Neural cell (in vitro differentiated cells): Measurements from ENCODE around the gene METTL26. TPM values are rescaled to one million over a fixed set of nuclear protein-coding genes. Genes with fewer than 3 reads are reported as not detected.

Source experiments
- H2AFZ ChIP-seq: fragments of 200-600, 300-800 bp; sonication (generic), shearing (Covaris generic); 2 replicates; pipeline ENCODE4 v1.6.0; 2014; ENCODE audit warnings: low read depth, mild to moderate bottlenecking, antibody characterized with exemption, low read length, moderate library complexity
- H3F3A ChIP-seq: fragments of 200-600 bp; shearing (Covaris generic); 2 replicates; pipeline ENCODE4 v1.6.1; 2016; ENCODE audit warnings: mild to moderate bottlenecking, moderate library complexity, mixed read lengths, antibody characterized with exemption, low read length; ENCODE audit not compliant: insufficient read depth, poor library complexity, severe bottlenecking
- H3K27ac ChIP-seq: fragments of 200-600, 300-800 bp; sonication (generic), shearing (Covaris generic); 2 replicates; pipeline ENCODE4 v1.5.1; 2014; ENCODE audit warnings: mild to moderate bottlenecking, low read length, moderate library complexity
- H3K27me3 ChIP-seq: fragments of 300-800, 200-600 bp; sonication (generic), shearing (Covaris generic); 2 replicates; pipeline ENCODE4 v1.6.0; 2014; ENCODE audit warnings: mild to moderate bottlenecking, low read depth, low read length, moderate library complexity; ENCODE audit not compliant: insufficient read depth
- H3K36me3 ChIP-seq: fragments of 300-800, 200-600 bp; sonication (generic), shearing (Covaris generic); 2 replicates; pipeline ENCODE4 v1.5.1; 2014; ENCODE audit warnings: mild to moderate bottlenecking, antibody characterized with exemption, low read length, moderate library complexity; ENCODE audit not compliant: insufficient read depth
- H3K4me2 ChIP-seq: fragments of 300-800, 200-600 bp; sonication (generic), shearing (Covaris generic); 2 replicates; pipeline ENCODE4 v1.6.0; 2014; ENCODE audit warnings: mild to moderate bottlenecking, low read length
- H3K4me3 ChIP-seq: fragments of 300-800, 200-600 bp; sonication (generic), shearing (Covaris generic); 2 replicates; pipeline ENCODE4 v1.5.1; 2014; ENCODE audit warnings: mild to moderate bottlenecking, low read length, moderate library complexity
- H3K79me2 ChIP-seq: fragments of 200-600 bp; shearing (Covaris generic); replicated peaks from 2 replicates; pipeline ENCODE4 v1.6.0; 2014; ENCODE audit warnings: mild to moderate bottlenecking, low read length, moderate library complexity; ENCODE audit not compliant: insufficient read depth
- H3K9ac ChIP-seq: fragments of 300-800, 200-600 bp; sonication (generic), shearing (Covaris generic); 2 replicates; pipeline ENCODE4 v1.6.1; 2016; ENCODE audit warnings: mild to moderate bottlenecking, low read length, mixed read lengths
- H3K9me2 ChIP-seq: fragments of 200-600 bp; shearing (Covaris generic); 2 replicates; pipeline ENCODE4 v1.6.1; 2016; ENCODE audit warnings: mild to moderate bottlenecking, low read length, mixed read lengths; ENCODE audit not compliant: insufficient read depth
- H3K9me3 ChIP-seq: fragments of 200-600, 300-800 bp; sonication (generic), shearing (Covaris generic); 2 replicates; pipeline ENCODE4 v1.6.1; 2016; ENCODE audit warnings: mild to moderate bottlenecking, mixed run types, low read length, moderate library complexity, mixed read lengths
- H4K20me1 ChIP-seq: fragments of 200-600 bp; shearing (Covaris generic); 2 replicates; pipeline ENCODE4 v1.6.1; 2016; ENCODE audit warnings: mild to moderate bottlenecking, mixed run types; ENCODE audit not compliant: insufficient read depth
- EP300 ChIP-seq: fragments of 450-650 bp; conservative IDR thresholded peaks from 2 replicates; pipeline ENCODE4 v1.6.1; 2014; ENCODE audit warnings: antibody characterized with exemption, mild to moderate bottlenecking, moderate library complexity; ENCODE audit not compliant: poor library complexity, severe bottlenecking
- EZH2 ChIP-seq: fragments of 200-600, 300-800 bp; shearing (Covaris generic), sonication (generic); IDR thresholded peaks from 2 replicates; pipeline ENCODE4 v1.6.1; 2014; ENCODE audit warnings: antibody characterized with exemption, low read length, borderline replicate concordance, mild to moderate bottlenecking; ENCODE audit not compliant: insufficient read depth, poor library complexity, severe bottlenecking
- MXI1 ChIP-seq: fragments of 450-650 bp; conservative IDR thresholded peaks from 2 replicates; pipeline ENCODE4 v1.6.1; 2014; ENCODE audit warnings: antibody characterized with exemption, mild to moderate bottlenecking; ENCODE audit not compliant: poor library complexity, severe bottlenecking
- POLR2AphosphoS5 ChIP-seq: IDR thresholded peaks from 2 replicates; pipeline ENCODE4 v1.6.1; 2012
- RAD21 ChIP-seq: fragments of 450-650 bp; conservative IDR thresholded peaks from 2 replicates; pipeline ENCODE4 v1.6.1; 2014; ENCODE audit warnings: antibody characterized with exemption, mild to moderate bottlenecking, moderate library complexity
- SMC3 ChIP-seq: fragments of 450-650 bp; conservative IDR thresholded peaks from 2 replicates; pipeline ENCODE4 v1.6.1; 2014; ENCODE audit warnings: antibody characterized with exemption, mild to moderate bottlenecking, moderate library complexity; ENCODE audit not compliant: poor library complexity
- TAF1 ChIP-seq: IDR thresholded peaks from 2 replicates; pipeline ENCODE4 v1.6.1; 2012; ENCODE audit warnings: low read depth
- polyA plus RNA-seq: library from polyadenylated mRNA; depleted of rRNA; stranded (reverse); fragments of >200 nt; gene quantifications from 2 replicates; pipeline ENCODE4 v1.2.3, GENCODE V29; 2014
- TF ChIP-seq, protein P1 (sequence below): fragments of 450-650 bp; IDR thresholded peaks from 2 replicates; pipeline ENCODE4 v1.5.1; 2014; ENCODE audit warnings: antibody characterized with exemption, mild to moderate bottlenecking, moderate library complexity; ENCODE audit not compliant: poor library complexity, severe bottlenecking
- TF ChIP-seq, protein P2 (sequence below): IDR thresholded peaks from 2 replicates; pipeline ENCODE4 v1.6.1; 2012; ENCODE audit warnings: borderline replicate concordance

Gene METTL26
- polyA plus RNA-seq, 1 donor from 2014 or later: 127 TPM

DNA sequence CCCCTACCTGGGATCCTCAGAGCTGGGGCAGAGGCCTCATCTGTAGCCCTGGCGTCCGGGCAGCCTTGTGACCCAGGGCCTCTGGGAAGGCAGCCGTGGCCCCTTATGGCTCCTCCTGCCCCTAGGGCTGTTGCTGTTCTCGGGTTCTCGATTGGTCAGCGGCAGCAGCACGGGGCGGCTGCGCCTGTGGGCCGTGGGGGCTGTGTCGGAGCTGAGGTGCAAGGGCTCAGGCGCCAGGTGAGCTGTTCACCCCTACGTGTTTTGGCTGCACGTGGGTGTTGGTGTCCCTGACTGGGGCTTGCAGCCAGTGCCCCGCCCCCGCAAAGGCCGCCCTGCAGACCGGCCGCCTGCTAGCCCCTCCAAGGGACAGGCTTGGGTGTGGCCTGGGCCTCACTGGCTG lies 26.0 kb upstream of the METTL26 start:
- Histone ChIP-seq H3K9me2 (no peaks in the 10 kb centered on the region), H3K9ac (no peak overlapping the region), H3K79me2 (no peaks in the 10 kb centered on the region), H3K4me2 (no peak overlapping the region), H3K27ac (no peak overlapping the region), H3K27me3 (no peaks in the 10 kb centered on the region), H4K20me1 (no peaks in the 10 kb centered on the region), H3K36me3 (no peaks in the 10 kb centered on the region), H3K9me3 (no peaks in the 10 kb centered on the region), H2AFZ (no peak overlapping the region), H3F3A (no peaks in the 10 kb centered on the region), H3K4me3 (no peak overlapping the region)
- TF ChIP-seq MXI1: no peak
- TF ChIP-seq EP300: no peak
- no peak for TF ChIP-seq TAF1
- TF ChIP-seq RAD21: no peak
- no peak for TF ChIP-seq EZH2
- TF ChIP-seq SMC3: no peak
- TF ChIP-seq, protein P1, sequence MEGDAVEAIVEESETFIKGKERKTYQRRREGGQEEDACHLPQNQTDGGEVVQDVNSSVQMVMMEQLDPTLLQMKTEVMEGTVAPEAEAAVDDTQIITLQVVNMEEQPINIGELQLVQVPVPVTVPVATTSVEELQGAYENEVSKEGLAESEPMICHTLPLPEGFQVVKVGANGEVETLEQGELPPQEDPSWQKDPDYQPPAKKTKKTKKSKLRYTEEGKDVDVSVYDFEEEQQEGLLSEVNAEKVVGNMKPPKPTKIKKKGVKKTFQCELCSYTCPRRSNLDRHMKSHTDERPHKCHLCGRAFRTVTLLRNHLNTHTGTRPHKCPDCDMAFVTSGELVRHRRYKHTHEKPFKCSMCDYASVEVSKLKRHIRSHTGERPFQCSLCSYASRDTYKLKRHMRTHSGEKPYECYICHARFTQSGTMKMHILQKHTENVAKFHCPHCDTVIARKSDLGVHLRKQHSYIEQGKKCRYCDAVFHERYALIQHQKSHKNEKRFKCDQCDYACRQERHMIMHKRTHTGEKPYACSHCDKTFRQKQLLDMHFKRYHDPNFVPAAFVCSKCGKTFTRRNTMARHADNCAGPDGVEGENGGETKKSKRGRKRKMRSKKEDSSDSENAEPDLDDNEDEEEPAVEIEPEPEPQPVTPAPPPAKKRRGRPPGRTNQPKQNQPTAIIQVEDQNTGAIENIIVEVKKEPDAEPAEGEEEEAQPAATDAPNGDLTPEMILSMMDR: no peak
- TF ChIP-seq, protein P2, sequence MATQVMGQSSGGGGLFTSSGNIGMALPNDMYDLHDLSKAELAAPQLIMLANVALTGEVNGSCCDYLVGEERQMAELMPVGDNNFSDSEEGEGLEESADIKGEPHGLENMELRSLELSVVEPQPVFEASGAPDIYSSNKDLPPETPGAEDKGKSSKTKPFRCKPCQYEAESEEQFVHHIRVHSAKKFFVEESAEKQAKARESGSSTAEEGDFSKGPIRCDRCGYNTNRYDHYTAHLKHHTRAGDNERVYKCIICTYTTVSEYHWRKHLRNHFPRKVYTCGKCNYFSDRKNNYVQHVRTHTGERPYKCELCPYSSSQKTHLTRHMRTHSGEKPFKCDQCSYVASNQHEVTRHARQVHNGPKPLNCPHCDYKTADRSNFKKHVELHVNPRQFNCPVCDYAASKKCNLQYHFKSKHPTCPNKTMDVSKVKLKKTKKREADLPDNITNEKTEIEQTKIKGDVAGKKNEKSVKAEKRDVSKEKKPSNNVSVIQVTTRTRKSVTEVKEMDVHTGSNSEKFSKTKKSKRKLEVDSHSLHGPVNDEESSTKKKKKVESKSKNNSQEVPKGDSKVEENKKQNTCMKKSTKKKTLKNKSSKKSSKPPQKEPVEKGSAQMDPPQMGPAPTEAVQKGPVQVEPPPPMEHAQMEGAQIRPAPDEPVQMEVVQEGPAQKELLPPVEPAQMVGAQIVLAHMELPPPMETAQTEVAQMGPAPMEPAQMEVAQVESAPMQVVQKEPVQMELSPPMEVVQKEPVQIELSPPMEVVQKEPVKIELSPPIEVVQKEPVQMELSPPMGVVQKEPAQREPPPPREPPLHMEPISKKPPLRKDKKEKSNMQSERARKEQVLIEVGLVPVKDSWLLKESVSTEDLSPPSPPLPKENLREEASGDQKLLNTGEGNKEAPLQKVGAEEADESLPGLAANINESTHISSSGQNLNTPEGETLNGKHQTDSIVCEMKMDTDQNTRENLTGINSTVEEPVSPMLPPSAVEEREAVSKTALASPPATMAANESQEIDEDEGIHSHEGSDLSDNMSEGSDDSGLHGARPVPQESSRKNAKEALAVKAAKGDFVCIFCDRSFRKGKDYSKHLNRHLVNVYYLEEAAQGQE: no peak
- no peak for TF ChIP-seq POLR2AphosphoS5

DNA sequence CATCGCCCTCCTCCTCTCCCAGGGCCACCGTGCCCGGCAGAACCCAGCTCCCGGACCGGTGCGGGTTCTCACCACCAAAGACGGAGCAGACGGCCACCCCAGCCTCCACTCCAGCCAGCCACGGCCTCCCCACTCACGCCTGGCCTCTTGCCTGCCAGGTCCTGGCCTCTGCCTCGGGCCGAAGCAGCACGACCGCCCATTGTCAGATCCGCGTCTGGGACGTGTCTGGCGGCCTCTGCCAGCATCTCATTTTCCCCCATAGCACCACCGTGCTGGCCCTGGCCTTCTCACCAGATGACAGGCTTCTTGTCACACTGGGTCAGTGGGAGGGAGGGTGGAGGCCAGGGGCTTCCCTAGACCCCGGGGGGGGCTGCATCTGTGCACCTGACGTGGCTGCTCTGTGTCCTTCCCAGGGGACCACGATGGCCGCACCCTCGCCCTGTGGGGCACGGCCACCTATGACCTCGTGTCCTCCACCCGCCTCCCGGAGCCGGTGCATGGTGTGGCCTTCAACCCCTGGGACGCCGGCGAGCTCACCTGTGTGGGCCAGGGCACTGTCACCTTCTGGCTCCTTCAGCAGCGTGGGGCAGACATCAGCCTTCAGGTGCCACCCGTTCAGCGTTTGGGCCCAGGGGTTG lies 25.2 kb upstream of the METTL26 start:
- TF ChIP-seq POLR2AphosphoS5: no peak
- TF ChIP-seq, protein P1: no peak
- no peak for TF ChIP-seq SMC3
- Histone ChIP-seq H3K36me3 (no peaks in the 10 kb centered on the region), H3K79me2 (no peaks in the 10 kb centered on the region), H3K4me2 (no peak overlapping the region), H3K27me3 (no peaks in the 10 kb centered on the region), H3K9me2 (no peaks in the 10 kb centered on the region), H3K9me3 (no peaks in the 10 kb centered on the region), H3K4me3 (no peak overlapping the region), H3K9ac (no peak overlapping the region), H3F3A (no peaks in the 10 kb centered on the region), H4K20me1 (no peaks in the 10 kb centered on the region), H3K27ac (no peak overlapping the region), H2AFZ (no peak overlapping the region)
